PFSK-1 (cell line): ENCODE data around the gene IL1RAP.

Experiments
- POLR2AphosphoS5 ChIP-seq: IDR thresholded peaks from 2 replicates; pipeline ENCODE4 v1.6.1; 2012; ENCODE audit warnings: low read depth, mild to moderate bottlenecking, control low read depth, low read length, moderate library complexity
- TAF1 ChIP-seq: IDR thresholded peaks from 2 replicates; pipeline ENCODE4 v1.6.1; 2012; ENCODE audit warnings: low read length, control low read depth, borderline replicate concordance; ENCODE audit not compliant: insufficient read depth

GRCh38 chr3:190641564-190641963 is 127.7 kb downstream of the IL1RAP start:
- TF ChIP-seq POLR2AphosphoS5 (no peak), TAF1 (no peak)
